Colon (tissue), 2 donors: Measurements from ENCODE around the gene SLC1A3.
"Not testable (repeated sequence)": the region's sequence is repeated elsewhere in the genome, so short reads cannot be mapped to it uniquely, and the experiment has no call there.

Source experiments
- FAIRE-seq: peaks from 2 replicates; lab custom pipeline; 2012; peaks lifted over from hg19 to GRCh38; lab: Jason Lieb, UNC
- donor health status: control.
- donor health status: control.

SLC1A3 gene

GRCh38 chr5:36606428-36607113 lies at the start of gene SLC1A3:
TSS of gene SLC1A3 (plus strand) at chr5:36606606. CDS start at chr5:36608424, 1,818 bp downstream.
- FAIRE-seq = no peak

GRCh38 chr5:36558641-36559040 lies 47.8 kb upstream of the SLC1A3 start:
- FAIRE-seq = no peak

GRCh38 chr5:36561601-36562000 lies 44.8 kb upstream of the SLC1A3 start:
- FAIRE-seq = no peak

- no peak for FAIRE-seq
Measured at GRCh38 chr5:36569491-36569890, 36.9 kb upstream of the SLC1A3 start.

- FAIRE-seq = no peak
Measured at GRCh38 chr5:36570301-36571095, 35.9 kb upstream of the SLC1A3 start.

GRCh38 chr5:36571401-36572042 lies 34.9 kb upstream of the SLC1A3 start:
- FAIRE-seq = no peak

- FAIRE-seq = no peak
Measured at GRCh38 chr5:36573438-36573837, 33.0 kb upstream of the SLC1A3 start.

- FAIRE-seq = no peak
Measured at GRCh38 chr5:36575361-36575781, 31.0 kb upstream of the SLC1A3 start.

- FAIRE-seq = no peak
Measured at GRCh38 chr5:36576721-36577120, 29.7 kb upstream of the SLC1A3 start.

GRCh38 chr5:36579858-36580257 lies 26.5 kb upstream of the SLC1A3 start:
- not testable (repeated sequence) for FAIRE-seq

GRCh38 chr5:36581070-36581469 lies 25.3 kb upstream of the SLC1A3 start:
- no peak for FAIRE-seq

GRCh38 chr5:36584009-36584875 lies 22.2 kb upstream of the SLC1A3 start:
- no peak for FAIRE-seq

GRCh38 chr5:36585701-36586100 lies 20.7 kb upstream of the SLC1A3 start:
- FAIRE-seq = no peak

- FAIRE-seq = no peak
Measured at GRCh38 chr5:36587354-36587753, 19.1 kb upstream of the SLC1A3 start.

- FAIRE-seq = not testable (repeated sequence)
Measured at GRCh38 chr5:36589735-36590134, 16.7 kb upstream of the SLC1A3 start.

- FAIRE-seq = no peak
Measured at GRCh38 chr5:36590513-36591286, 15.7 kb upstream of the SLC1A3 start.

- FAIRE-seq = no peak
Measured at GRCh38 chr5:36593867-36594266, 12.5 kb upstream of the SLC1A3 start.

- no peak for FAIRE-seq
Measured at GRCh38 chr5:36596247-36596646, 10.2 kb upstream of the SLC1A3 start.

GRCh38 chr5:36596756-36597155 lies 9.7 kb upstream of the SLC1A3 start:
- FAIRE-seq = no peak

- no peak for FAIRE-seq
Measured at GRCh38 chr5:36598045-36598444, 8.4 kb upstream of the SLC1A3 start.
